HG02763 (cell line): ENCODE measurements around the gene GP1BB.

Experiments
- ATAC-seq: cut with Tn5 transposase; IDR thresholded peaks from one replicate; pipeline ENCODE4 v1.9.1; 2021; ENCODE audit warnings: mild to moderate bottlenecking, moderate library complexity; ENCODE audit not compliant: unreplicated experiment

Gene GP1BB

GRCh38 chr22:19713650-19714311 is 9.6 kb upstream of the GP1BB start:
- no peak for ATAC-seq

GRCh38 chr22:19714312-19715187 is 8.8 kb upstream of the GP1BB start, which contains the start of gene SEPTIN5:
TSS of gene SEPTIN5 (plus strand) at chr22:19714503. CDS start at chr22:19714589, 86 bp downstream.
- ATAC-seq = no peak

GRCh38 chr22:19715188-19715930 is 8.0 kb upstream of the GP1BB start:
- ATAC-seq = no peak

- ATAC-seq = no peak
Measured at GRCh38 chr22:19716041-19716828, 7.1 kb upstream of the GP1BB start.

- ATAC-seq = no peak
Measured at GRCh38 chr22:19716829-19717105, 6.6 kb upstream of the GP1BB start.

- no peak for ATAC-seq
Measured at GRCh38 chr22:19717181-19717580, 6.2 kb upstream of the GP1BB start.

- ATAC-seq = no peak
Measured at GRCh38 chr22:19717691-19718455, 5.5 kb upstream of the GP1BB start.

- no peak for ATAC-seq
Measured at GRCh38 chr22:19718456-19719049, 4.8 kb upstream of the GP1BB start.

GRCh38 chr22:19719050-19719482 is 4.3 kb upstream of the GP1BB start:
- no peak for ATAC-seq

GRCh38 chr22:19719488-19720021 is 3.8 kb upstream of the GP1BB start:
- no peak for ATAC-seq

- no peak for ATAC-seq
Measured at GRCh38 chr22:19720150-19720827, 3.0 kb upstream of the GP1BB start.

GRCh38 chr22:19720999-19721329 is 2.4 kb upstream of the GP1BB start:
- ATAC-seq = no peak

- no peak for ATAC-seq
Measured at GRCh38 chr22:19721330-19722177, 1.8 kb upstream of the GP1BB start.

GRCh38 chr22:19722178-19722981 is 959 bp upstream of the GP1BB start:
- no peak for ATAC-seq

GRCh38 chr22:19722982-19723231 is 432 bp upstream of the GP1BB start:
- ATAC-seq = no peak

- ATAC-seq = no peak
Measured at GRCh38 chr22:19723983-19724827, 866 bp downstream of the GP1BB start.
